Smooth muscle cell (in vitro differentiated cells): Measurements from ENCODE around the gene LARP6. TPM values are rescaled to one million over a fixed set of nuclear protein-coding genes. Genes with fewer than 3 reads are reported as not detected.
"Not testable (repeated sequence)": the region's sequence is repeated elsewhere in the genome, so short reads cannot be mapped to it uniquely, and the experiment has no call there.

Source experiments
- DNase-seq: peaks from one replicate; lab custom pipeline; 2025; ENCODE audit not compliant: unreplicated experiment; lab: John Stamatoyannopoulos, UW
- H2AFZ ChIP-seq: fragments of 200-600 bp; sonication (generic); 2 replicates; pipeline ENCODE4 v1.6.0; 2016; ENCODE audit warnings: antibody characterized with exemption, low read depth, mild to moderate bottlenecking
- H3F3A ChIP-seq: fragments of 200-600 bp; sonication (generic); 2 replicates; pipeline ENCODE4 v1.6.0; 2017; ENCODE audit warnings: antibody characterized with exemption, low read depth
- H3K27ac ChIP-seq: fragments of 200-600 bp; sonication (generic); 2 replicates; pipeline ENCODE4 v1.5.1; 2016; ENCODE audit warnings: low read depth, mild to moderate bottlenecking
- H3K27me3 ChIP-seq: fragments of 200-600 bp; sonication (generic); 2 replicates; pipeline ENCODE4 v1.6.1; 2016; ENCODE audit warnings: low read depth, mild to moderate bottlenecking
- H3K36me3 ChIP-seq: fragments of 200-600 bp; sonication (generic); 2 replicates; pipeline ENCODE4 v1.5.1; 2016; ENCODE audit warnings: low read depth
- H3K4me1 ChIP-seq: fragments of 200-600 bp; sonication (generic); 2 replicates; pipeline ENCODE4 v1.5.1; 2016; ENCODE audit warnings: low read depth
- H3K4me2 ChIP-seq: fragments of 200-600 bp; sonication (generic); 2 replicates; pipeline ENCODE4 v1.6.0; 2016; ENCODE audit warnings: mild to moderate bottlenecking
- H3K4me3 ChIP-seq: fragments of 200-600 bp; sonication (generic); 2 replicates; pipeline ENCODE4 v1.5.1; 2016; ENCODE audit warnings: mild to moderate bottlenecking
- H3K79me2 ChIP-seq: fragments of 200-600 bp; sonication (generic); 2 replicates; pipeline ENCODE4 v1.6.0; 2016; ENCODE audit warnings: low read depth, mild to moderate bottlenecking
- H3K9ac ChIP-seq: fragments of 200-600 bp; sonication (generic); 2 replicates; pipeline ENCODE4 v1.6.0; 2016; ENCODE audit warnings: low read depth
- H3K9me3 ChIP-seq: fragments of 200-600 bp; sonication (generic); replicated peaks from 2 replicates; pipeline ENCODE4 v1.5.1; 2016; ENCODE audit warnings: low read depth
- H4K20me1 ChIP-seq: fragments of 200-600 bp; sonication (generic); 2 replicates; pipeline ENCODE4 v1.6.0; 2016; ENCODE audit warnings: low read depth
- WGBS: methylation state at CpG from one replicate; pipeline ENCODE4 v1.1.7; 2016; ENCODE audit warnings: low lambda C conversion rate; 5-methylcytosine and 5-hydroxymethylcytosine counted together
- polyA plus RNA-seq: library from polyadenylated mRNA; unstranded; fragments of >200 nt; fragmentation: Nextera tagmentation; extraction: Ambion mirVana; gene quantifications from 2 replicates; pipeline ENCODE4 v1.2.1, GENCODE V29; 2016
- total RNA-seq: library from RNA; depleted of rRNA; stranded (reverse); fragments of >200 nt; gene quantifications from 2 replicates; pipeline ENCODE4 v1.2.3, GENCODE V29; 2014
- TF ChIP-seq, protein P1 (sequence below): fragments of 200-600 bp; sonication (generic); IDR thresholded peaks from 2 replicates; pipeline ENCODE4 v1.5.1; 2017; ENCODE audit warnings: borderline replicate concordance, mild to moderate bottlenecking, antibody characterized with exemption; ENCODE audit not compliant: insufficient read depth, poor library complexity, severe bottlenecking

The LARP6 gene
- total and polyA plus RNA-seq, 2 experiments from 2014 or later: 55.1 to 69.5 TPM

- H2AFZ ChIP-seq: no peak overlapping the region
- H3K79me2 ChIP-seq: no peaks in the 10 kb centered on the region
- no peaks in the 10 kb centered on the region for H3K4me1 ChIP-seq
- H3K9me3 ChIP-seq: no peaks in the 10 kb centered on the region
- no peak for DNase-seq
- no peak overlapping the region for H3K4me2 ChIP-seq
- no peak overlapping the region for H3K9ac ChIP-seq
- TF ChIP-seq, protein P1, sequence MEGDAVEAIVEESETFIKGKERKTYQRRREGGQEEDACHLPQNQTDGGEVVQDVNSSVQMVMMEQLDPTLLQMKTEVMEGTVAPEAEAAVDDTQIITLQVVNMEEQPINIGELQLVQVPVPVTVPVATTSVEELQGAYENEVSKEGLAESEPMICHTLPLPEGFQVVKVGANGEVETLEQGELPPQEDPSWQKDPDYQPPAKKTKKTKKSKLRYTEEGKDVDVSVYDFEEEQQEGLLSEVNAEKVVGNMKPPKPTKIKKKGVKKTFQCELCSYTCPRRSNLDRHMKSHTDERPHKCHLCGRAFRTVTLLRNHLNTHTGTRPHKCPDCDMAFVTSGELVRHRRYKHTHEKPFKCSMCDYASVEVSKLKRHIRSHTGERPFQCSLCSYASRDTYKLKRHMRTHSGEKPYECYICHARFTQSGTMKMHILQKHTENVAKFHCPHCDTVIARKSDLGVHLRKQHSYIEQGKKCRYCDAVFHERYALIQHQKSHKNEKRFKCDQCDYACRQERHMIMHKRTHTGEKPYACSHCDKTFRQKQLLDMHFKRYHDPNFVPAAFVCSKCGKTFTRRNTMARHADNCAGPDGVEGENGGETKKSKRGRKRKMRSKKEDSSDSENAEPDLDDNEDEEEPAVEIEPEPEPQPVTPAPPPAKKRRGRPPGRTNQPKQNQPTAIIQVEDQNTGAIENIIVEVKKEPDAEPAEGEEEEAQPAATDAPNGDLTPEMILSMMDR: no peak
- H3F3A ChIP-seq: no peaks in the 10 kb centered on the region
- no peak overlapping the region for H3K4me3 ChIP-seq
- H4K20me1 ChIP-seq: no peaks in the 10 kb centered on the region
- no peaks in the 10 kb centered on the region for H3K36me3 ChIP-seq
- H3K27ac ChIP-seq: no peak overlapping the region
- no peaks in the 10 kb centered on the region for H3K27me3 ChIP-seq
Measured at GRCh38 chr15:70820214-70820613, 33.7 kb downstream of the LARP6 start.

- Histone ChIP-seq H3K9me3 (no peaks in the 10 kb centered on the region), H3K27ac (no peak overlapping the region), H2AFZ (no peak overlapping the region), H3K4me2 (no peak overlapping the region), H3K79me2 (no peaks in the 10 kb centered on the region), H3K4me3 (no peak overlapping the region), H3K27me3 (no peaks in the 10 kb centered on the region), H3K9ac (no peak overlapping the region), H4K20me1 (no peaks in the 10 kb centered on the region), H3F3A (no peaks in the 10 kb centered on the region), H3K36me3 (no peaks in the 10 kb centered on the region), H3K4me1 (no peaks in the 10 kb centered on the region)
- no peak for DNase-seq
- 99% methylated on average over 2 of the region's 2 CpGs for WGBS
- TF ChIP-seq, protein P1: no peak
Measured at GRCh38 chr15:70818580-70818979, 35.4 kb downstream of the LARP6 start.

DNA sequence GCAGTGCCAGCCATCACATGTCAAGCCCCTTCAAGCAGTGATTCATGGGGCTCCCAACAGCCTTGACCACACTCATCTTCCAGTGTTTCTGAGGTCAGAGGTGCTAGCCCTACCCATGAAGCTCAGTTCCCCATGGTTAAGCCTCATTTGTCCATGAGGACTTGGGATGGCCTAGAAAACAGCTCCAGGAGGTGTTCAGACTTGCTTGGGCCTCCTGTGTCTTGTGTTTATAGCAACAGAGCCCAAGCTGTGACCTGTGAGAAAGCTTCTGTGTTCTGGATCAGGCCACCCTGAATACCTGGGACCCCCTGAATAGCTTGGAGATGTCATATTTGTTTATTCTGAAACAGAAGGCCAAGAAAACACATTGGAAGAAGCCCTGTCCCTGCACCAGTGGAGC is 36.7 kb downstream of the LARP6 start:
- no peaks in the 10 kb centered on the region for H4K20me1 ChIP-seq
- no peaks in the 10 kb centered on the region for H3K9me3 ChIP-seq
- no peaks in the 10 kb centered on the region for H3K4me1 ChIP-seq
- no peaks in the 10 kb centered on the region for H3K36me3 ChIP-seq
- H3K4me2 ChIP-seq: no peak overlapping the region
- TF ChIP-seq, protein P1: no peak
- no peaks in the 10 kb centered on the region for H3K79me2 ChIP-seq
- no peak for DNase-seq
- no peak overlapping the region for H3K4me3 ChIP-seq
- H3K9ac ChIP-seq: no peak overlapping the region
- peak overlapping the region; percentile 28 for H2AFZ ChIP-seq
- no peaks in the 10 kb centered on the region for H3F3A ChIP-seq
- H3K27ac ChIP-seq: no peak overlapping the region
- H3K27me3 ChIP-seq: no peaks in the 10 kb centered on the region

DNA sequence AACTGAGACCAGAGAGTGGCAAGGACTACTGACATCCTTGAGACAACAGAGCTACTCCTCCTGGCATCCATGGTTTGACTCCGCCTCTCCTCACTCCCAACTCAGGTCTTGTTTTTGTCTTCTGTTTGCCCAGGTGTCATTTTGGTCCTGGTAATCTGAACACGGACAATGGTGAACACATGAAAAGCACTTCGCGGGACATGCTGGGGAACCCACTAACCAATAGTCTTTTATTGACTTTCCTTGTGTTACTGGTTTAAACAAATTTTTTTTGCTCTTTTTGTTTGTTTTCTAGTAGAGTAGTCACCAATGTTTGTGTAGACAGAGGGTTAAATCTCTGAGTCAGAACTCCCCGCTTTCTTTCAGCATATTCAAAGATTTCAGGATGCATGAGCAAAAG is 38.4 kb downstream of the LARP6 start:
- Histone ChIP-seq H3K36me3 (no peaks in the 10 kb centered on the region), H4K20me1 (no peaks in the 10 kb centered on the region), H3K9me3 (no peaks in the 10 kb centered on the region), H3K27me3 (no peaks in the 10 kb centered on the region), H3F3A (no peaks in the 10 kb centered on the region), H2AFZ (no peak overlapping the region), H3K4me3 (no peak overlapping the region), H3K9ac (no peak overlapping the region), H3K4me1 (no peaks in the 10 kb centered on the region), H3K27ac (no peak overlapping the region), H3K4me2 (no peak overlapping the region), H3K79me2 (no peaks in the 10 kb centered on the region)
- 92% methylated on average over 5 of the region's 5 CpGs for WGBS
- TF ChIP-seq, protein P1: no peak
- no peak for DNase-seq

- H3K36me3 ChIP-seq, H3K4me2 ChIP-seq, H3K4me1 ChIP-seq, DNase-seq, H3K9me3 ChIP-seq, H3K27me3 ChIP-seq, H4K20me1 ChIP-seq, H3K79me2 ChIP-seq, H3K27ac ChIP-seq, H3F3A ChIP-seq, H2AFZ ChIP-seq, H3K4me3 ChIP-seq, H3K9ac ChIP-seq: not testable (repeated sequence)
- 74% methylated on average over 4 of the region's 4 CpGs for WGBS
Measured at GRCh38 chr15:70815011-70815410, 38.9 kb downstream of the LARP6 start.
